HG03442 (cell line): ENCODE measurements around the gene HOXB9.

Experiments
- ATAC-seq: cut with Tn5 transposase; IDR thresholded peaks from one replicate; pipeline ENCODE4 v1.9.1; 2021; ENCODE audit warnings: mild to moderate bottlenecking, moderate library complexity; ENCODE audit not compliant: unreplicated experiment

The HOXB9 gene

DNA sequence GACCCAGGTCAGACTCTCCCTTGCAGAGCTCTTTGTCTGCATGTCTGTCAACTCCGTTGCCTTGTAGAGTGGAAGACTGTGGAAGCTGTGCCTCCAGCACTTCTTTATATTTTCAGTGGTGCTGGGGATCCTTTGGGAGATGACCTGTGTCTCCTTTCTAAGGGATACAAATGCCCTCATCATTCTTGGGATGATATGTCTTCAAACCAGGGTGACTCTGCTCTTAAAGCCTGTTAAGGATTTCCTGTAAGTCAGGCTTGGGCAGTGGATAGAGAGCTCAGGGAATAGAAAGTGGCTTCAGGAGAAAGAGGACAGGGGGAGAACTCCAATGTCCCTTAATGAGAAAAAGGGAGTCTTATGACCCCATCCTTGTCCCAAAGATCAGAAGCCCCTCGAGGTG is 37.6 kb downstream of the HOXB9 start:
- ATAC-seq, result no peak

DNA sequence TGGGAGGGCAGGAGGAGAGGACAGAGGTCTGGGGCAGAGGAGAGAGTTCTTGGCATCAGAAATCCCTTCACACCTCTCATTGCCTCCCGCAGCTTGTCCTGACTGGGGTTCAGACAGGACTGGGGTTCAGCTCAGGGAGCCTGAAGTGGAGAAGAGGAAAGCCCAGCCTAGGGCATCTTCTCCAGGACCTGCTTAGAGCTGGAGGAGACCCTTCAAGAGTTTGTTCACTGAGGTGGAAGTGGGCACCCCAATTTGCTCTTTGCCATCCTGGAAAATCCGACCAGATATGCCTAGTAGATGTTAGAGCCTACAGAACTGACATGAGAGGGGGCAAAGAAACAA is 38.1 kb downstream of the HOXB9 start:
- ATAC-seq, result no peak

DNA sequence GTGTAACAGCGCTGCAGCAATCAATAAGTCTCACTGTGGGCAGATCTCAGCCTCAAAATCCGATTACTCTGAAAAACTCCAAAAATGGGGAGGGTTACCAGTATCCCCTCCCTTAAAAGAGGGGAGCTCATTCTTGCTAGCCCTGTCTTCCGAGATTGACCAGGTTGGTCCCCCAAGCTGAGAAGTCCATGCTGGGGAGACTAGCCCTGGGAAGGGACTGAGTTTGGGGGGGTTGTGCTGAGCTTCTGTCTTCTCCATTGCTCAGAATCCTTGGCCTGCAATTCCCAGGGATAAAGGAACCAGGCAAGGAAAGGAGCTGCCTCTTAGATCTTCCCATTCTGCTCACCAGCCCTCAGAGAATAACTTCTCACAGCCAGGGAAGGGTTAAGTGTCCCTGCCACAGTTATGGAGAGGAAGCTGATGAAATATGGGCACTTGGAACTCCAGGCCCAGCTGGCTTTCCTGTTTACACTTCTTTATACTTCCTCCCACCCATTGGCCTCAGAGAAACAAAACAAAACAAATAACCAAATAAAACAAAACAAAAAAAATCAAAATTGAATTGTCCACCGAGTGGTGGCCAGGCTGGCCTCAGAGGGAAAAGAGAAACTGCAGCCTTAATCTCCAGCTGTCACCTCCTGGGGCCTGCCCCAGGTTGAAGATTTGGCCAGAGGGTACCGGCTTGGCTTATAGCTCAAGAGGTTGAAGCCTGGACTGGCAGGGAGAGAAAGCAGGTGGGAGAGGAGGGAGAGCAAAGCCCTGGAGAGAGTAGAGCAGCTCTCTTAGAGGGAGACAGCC is 38.7 kb downstream of the HOXB9 start:
- no peak for ATAC-seq

DNA sequence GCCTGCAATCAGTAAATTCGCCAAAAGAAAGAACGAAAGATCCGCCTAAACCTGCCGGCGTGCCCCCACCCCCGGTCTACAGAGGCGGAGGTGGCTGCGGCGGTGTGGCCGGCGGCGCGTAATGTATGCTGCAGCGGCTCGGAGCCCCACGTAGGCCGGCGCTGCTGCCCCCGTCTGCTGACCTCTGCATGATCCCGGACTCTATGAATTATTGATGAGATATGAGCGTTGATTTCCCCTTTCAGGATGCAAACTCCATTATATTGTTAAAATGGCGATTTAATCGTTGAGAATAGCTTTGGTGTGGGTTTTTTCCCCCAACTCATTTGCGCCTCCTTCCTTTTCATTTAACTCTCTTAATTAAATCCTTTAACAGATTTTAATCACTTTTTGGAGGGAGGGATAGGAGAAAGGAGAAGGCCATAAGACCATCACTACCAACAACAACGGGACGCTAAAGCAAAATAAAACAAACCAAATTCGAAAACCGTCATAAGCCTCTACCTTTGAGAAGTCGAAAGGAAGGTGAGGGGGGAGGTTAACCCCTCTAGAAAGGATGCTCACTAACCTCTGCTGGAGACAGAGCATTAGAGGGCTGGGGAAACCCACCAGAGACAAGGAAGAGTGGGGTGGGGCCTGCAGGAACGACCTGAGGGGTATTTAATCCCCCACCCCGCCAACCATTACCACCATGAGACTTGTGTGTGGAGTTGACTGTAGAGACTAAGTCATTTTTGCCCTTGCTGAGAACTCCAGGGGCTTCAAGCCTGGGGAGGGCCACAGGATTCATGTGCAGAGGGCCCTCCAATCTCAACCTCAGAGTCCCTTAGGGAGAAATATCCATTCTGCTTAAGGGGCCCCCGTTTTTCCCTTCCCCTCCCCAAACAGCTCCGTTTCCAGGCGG is 39.6 kb downstream of the HOXB9 start:
- ATAC-seq, result no peak

DNA sequence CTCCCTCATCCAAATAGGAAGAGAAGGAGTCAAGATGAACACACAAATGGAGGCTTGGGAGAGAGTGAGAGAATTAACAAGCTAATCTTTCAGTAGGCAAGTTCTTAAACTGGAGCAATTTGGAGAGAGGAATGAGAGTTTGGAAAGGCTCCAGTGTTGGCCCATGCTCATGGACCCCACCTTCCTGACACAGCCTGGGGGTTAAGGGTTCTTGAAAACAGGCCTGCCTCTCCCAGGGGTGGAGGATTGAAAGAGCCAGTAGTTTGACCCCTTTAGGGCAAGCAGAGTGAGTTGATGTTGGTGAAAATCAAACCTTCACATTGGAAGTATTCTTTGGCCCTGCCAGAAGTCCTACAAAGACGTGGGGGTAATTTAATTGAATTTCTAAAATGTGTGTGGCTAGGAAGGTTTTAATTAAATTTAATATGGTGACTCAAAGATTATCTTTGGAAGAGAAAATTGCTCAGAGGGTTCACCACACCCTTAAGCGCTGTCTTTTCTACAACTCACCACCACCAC is 41.9 kb downstream of the HOXB9 start:
- no peak for ATAC-seq

DNA sequence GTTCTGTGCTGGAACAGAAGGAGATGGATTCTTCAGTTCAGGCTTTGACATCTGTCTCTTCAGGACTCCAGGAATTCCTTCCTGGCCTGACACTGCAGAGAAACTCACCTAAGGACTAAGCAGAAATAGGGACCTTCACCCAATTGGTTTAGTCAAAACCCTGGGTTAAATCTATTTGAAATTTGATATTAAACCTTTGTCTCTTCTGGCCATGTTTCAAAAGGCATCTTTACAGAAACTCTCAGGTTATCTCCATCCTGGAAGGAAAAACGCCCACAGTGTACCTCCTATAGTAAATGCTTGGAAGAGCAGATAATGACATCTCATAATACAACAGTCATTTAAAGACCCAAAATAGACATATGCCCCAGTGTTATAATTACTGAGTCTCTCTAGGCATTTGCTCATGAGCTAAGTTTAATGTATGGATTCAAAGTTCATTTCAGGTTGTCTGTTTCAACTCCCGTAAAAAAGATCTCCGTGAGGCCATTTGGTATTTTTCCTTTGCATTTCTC is 42.4 kb downstream of the HOXB9 start:
- ATAC-seq, result no peak

DNA sequence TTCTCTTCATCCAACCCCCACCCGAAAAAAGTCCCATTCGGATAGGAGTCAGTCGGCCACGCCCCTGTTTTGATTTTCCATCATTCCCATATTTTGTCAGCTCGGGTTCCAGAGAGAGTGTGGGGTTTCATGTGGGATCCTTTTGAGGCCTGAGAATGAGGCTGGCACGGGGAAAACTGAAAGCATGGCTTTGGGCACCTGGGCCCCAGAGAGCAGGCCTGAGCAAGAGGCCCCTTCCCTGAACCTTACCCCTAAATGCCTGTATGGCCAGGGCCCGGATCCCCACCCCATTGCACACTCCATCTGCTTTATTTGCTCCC is 43.4 kb downstream of the HOXB9 start:
- ATAC-seq, result no peak

DNA sequence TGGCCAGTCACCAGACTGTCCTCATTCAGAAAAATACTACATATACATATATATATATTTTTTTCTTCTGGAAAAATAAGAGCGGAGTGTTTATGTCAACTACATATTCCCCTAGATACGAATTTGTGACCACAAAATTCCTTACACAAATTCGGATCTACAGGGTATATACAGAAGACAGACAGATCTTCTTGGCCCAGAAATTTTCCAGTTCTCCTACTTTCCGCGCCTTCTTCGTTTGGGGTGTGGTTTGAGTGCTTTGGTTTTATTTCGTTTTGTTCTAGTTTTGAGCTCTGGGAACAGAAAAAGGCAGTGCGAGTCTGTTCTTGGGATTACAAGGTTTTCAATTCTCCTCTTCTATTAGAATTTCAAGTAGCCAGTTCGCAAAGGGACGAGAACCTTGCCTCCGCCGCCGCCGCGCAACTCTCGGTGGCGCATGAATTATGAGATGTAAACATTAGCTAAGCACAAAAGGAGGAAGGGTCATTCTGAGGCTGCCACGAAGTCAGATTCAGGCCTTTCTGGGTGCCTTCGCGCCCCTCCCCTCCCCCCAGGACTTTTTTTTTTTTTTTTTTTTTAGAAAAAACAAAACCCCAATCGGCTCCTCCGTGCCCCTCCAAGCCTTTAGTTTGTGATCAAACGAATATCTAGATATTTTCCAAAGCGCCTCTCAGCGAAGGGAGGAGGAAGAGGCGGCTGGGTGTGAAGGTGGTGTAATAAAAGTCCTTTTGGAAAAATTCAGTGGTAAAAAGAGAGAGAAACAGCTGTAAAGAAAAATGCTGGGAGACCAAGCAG is 46.2 kb downstream of the HOXB9 start:
- no peak for ATAC-seq

DNA sequence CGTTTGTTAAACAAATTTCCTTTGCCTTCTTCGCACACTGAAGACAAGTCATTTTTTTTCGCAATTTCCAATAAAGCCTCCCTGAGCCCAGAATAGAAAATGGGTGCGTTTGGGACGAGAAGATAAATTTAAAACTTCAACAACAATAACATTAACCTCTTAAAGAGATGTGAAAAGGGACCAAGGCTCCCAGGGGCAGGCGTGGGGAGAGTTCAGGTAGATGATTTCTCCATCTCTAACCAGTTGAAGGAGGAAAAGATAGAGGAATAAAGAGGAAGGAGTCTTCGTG is 46.7 kb downstream of the HOXB9 start:
- ATAC-seq, result no peak

DNA sequence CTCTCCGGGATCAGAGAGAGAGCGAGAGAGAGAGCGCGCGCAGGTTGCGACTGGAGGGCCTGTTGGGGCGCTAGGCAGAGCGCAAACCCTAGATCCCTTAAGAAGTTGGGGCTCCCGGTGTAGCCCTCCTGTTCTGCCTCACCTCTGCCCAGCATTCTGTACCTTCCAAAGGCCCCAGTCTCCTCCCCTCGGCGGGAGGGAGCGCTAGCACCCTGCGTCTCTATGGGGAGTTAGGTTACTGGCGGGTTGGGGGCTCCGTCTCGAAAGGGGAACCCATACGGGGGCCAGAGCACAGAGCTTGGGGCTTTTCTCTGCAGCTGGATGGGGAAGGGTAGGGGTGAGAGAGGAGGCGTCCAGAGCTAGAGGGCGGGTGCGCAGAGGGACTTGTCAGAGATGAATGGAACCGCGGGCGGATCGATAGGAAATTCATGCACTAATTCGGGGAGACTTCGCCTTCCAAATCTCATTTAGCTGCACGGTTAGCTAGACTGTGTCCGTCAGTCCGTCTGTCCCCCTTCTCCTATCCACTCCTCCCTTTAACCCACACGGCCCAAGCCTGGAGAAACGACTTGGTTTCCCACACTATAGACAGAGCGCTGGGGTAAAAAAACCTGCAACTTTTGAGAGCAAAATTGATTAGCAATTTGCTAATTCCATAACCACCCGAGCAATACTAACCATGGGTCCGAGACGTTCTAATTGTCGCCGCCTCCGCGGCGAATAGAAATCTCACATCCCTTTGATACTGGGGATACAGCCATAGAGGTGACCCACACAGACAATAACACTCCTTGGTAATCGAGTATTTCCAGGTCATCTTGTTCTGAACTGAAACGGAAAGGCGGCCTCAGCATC is 47.3 kb downstream of the HOXB9 start:
- ATAC-seq, result no peak

DNA sequence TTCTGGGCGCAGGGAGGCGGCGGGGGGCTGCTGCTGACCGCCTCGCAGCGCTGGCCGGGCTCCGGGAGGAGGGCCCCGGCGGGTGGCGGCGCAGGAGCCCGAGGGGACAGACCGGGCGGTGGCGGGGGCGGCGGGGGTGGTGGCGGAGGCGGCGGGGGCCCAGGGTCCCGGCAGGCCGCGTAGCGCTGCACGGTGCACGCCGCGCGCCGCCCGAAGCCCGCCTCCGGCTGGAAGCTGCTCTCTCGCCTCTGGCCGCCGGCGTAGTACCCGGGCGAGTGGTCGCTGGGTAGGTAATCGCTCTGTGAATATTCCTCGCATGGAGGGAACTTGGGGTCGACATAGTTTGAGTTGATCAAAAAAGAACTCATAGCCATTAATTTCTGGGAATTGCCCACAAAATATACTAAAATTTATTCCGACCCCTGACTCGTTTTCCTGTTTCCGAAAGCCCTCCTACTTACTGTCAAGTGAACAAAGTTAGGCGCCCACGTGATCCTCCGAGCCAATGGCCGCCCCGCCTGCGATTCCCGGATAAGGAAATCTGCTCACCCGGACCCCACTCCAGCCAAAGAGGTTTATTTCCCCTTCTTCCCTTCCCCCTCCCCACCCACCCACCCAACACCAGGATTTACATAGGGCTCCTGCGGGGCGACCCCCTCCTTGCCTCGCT is 48.1 kb downstream of the HOXB9 start, which contains the start of gene HOXB4:
Gene HOXB4 (minus strand): TSS at position 405 of the 670 bp plus-strand sequence. CDS start 31 bp downstream, at position 374.
- no peak for ATAC-seq

DNA sequence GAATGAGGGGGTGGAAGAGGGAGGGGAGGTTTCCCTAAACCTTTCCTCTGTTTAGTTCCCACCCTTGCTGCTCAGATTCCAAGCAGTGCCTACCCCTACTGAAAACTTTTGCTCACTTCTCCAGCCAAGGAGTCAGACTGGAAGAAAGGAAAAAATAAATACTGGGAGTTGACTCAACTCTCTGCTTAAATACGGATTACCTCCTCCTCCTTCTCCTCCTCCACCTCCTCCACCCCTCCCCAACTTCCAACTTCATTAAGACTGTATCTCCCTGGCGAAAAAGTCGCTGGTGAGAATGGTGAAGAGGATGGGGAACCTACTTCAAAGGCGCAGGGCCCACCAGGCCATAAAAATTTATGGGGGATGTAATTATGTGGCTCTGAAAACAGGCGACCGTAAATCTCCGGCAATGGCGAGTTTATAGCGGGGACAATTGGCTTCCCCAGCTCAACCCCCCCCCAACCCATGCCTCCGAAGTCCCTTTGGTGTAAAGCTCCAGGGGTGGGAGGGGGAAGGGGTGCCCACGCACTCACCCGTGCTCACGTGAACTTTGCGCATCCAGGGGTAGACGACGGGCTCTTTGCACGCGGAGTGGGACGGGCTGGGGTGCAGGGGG is 48.7 kb downstream of the HOXB9 start:
- ATAC-seq, result no peak

DNA sequence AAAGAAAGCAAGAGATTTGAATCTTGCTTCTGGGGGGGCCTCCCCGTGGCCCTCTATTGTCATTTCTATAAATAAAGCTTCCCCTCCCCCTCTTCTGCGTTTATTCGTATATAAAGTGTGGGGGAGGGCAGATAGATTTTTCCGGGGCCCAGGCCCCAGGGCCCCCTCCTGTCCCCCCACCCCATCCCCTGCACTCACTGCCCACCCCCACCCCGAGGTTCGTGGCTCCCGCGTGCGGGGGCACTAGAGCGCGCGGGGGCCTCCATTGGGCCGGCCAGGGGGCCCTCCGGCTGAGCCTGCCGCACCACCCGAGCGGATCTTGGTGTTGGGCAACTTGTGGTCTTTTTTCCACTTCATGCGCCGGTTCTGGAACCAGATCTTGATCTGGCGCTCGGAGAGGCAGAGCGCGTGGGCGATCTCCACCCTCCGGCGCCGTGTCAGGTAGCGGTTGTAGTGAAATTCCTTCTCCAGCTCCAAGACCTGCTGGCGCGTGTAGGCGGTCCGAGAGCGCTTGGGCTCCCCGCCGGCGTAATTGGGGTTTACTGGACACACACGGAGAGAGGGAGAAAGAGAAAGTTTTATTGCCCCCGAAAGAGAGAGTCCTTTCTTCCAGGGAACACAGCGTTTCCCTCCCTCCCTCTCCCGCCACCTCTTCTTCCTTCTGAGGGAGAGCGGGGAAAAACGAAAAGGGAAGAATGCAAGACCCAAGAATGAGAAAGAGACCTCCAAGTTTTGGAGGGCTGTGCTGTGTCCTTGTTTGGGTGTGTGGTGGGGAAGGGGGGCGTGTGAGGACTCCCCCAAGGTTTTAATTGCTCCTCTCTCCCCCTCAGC is 49.5 kb downstream of the HOXB9 start:
- ATAC-seq, result no peak

DNA sequence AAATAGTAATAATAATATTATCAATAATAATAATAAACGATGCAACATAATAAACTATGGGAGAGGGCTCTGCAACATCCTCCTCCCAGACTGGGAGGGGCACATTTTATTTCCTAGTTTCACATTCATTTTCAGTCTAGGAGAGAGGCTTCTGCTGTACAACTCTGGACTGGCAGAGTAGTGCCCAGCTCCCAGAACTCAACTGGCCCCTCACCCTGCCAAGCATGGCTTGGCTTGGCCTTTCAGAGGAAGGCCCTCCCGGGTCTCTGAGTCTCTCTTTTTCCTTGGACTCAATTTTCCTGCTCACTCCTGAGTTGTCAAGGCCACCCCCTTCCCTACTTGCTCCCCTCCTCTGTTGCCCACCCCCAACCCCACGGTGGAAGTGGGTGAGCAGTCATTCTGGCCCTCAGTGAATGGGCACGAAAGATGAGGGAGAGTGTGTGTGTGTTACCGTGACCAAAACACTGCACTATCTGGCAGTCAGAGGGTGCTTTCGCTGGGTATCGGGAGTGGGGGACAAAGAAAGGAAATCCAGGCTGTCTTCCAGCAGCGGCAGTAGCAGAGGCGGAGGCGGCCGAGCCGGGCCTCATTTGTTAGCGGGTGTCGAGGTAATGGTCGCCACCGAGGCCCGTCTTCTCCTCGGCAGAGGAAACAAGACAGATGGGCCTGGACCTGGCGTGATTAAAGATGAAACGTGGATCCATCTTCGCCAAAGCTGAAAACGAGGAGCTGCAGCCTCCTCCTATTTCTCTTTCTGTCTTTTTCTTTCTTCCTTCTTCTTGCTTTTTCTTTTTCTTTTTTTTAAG is 50.3 kb downstream of the HOXB9 start:
- no peak for ATAC-seq

DNA sequence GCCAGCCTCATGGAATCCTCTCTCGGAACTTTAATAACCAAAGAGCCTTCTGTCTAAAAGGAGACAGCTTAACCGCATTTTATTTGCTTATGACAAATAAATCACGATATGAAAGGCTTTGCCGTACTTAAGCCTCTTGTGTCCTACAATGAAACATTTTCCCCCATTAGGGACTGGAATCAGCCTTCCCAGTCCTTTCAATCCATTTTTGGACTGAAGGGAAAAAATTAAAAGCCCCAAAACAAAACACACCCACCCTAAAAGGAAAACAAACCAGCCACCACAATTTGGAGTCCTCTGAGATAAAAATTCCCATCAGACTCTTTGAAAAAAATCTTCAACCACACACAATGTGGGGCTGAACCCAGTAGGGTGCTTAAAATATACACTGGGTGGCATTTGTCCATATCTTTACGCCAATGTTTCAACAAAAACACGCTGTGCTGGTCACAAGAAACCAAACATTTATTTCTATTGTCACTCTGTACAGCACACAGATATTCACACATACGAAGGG is 51.0 kb downstream of the HOXB9 start:
- no peak for ATAC-seq

DNA sequence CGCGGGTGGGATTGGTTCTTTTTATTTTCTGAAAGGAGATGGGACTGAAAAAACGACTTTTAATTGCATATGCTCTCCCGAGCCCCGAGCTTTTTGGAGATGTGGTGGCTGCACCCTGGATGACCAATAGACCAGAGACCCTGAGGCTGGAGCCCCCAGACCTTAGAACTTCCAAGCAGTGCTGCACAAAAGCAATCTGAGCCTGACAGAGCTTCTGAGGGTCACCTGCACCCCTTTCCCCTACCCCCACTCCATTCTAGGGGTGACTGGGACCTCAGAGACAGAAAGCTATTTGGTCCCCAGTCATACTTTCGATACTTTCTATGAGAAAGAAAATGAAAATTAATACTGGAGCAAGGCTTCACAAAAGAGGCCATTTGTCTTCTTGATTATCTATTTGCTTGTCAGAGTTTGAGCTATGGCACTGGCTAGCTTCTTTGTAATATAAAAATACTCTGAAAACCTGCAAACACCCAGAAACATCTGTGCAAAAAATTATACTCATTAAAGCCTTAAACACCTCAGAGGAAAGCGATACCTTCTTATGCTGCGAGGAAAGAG is 51.6 kb downstream of the HOXB9 start:
- ATAC-seq, result no peak

DNA sequence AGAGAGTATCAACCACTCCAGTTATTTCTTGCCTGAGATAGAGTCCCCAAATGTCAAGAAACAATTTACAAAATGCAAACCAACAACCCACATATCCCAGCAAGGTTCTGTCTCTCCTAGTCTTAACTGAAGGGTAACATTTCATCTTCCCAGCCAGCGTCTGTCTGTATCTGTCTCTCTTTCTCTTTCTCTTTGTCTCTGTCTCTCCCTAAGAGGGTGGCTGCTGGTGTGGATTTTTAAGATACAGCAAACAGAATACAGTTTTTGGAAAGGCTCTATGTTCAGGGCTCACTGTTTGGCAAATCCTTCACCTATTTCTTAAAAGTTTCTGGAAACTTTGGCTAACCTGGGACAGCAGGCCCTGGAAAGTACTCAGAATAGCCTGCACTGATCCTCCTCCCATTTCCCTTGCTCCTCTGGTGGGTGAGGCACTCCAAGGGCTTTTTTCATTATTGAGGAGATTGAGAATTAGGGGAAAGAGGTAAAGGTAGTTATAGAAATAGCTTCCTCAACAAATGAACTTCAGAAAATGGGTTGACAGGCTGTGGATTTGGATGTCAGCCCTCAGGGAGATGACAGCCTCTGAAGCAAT is 54.2 kb downstream of the HOXB9 start:
- no peak for ATAC-seq
